SIG-M5 treated with dmso at 0.1 percent for 504 hours (cell line): ENCODE data around the gene GRK1.
"Not testable (repeated sequence)": the region's sequence is repeated elsewhere in the genome, so short reads cannot be mapped to it uniquely, and the experiment has no call there.

Source experiments
- DNase-seq: peaks from one replicate; lab custom pipeline; 2025; ENCODE audit not compliant: unreplicated experiment; lab: John Stamatoyannopoulos, UW

Gene GRK1

DNA sequence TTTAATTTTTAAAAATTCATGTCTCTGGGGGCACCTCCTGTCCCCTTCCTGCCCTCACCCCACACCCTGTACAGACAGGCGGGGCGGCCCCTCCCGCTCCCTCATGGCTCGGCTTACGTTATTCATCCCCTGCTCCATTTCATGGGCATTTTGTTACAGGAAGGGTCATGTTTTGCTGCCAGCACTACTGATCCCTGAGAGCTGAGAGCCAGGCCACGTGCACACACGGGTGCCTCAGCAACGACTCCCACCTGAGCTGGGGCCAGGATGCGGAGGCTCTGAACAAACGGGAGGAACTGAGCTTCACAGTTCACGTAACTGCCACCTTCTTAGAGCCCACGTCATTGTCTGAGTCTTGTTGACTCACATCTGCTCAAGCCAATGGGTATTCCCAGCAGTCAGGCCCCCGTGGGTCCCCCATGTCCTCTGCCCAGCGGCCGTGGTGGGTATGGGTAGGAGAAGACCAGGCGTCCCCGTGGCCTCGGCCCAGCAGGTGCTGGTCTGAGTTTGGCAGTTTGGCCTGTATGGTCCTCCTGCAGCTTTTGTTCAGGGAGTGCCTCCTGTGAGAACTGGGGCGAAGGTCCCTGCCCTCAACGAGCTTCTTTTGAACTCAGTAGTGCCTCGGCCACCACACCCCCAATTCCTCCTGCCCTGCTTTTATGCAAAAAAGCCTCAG, 75.6 kb downstream of the GRK1 start:
- no peak for DNase-seq

DNA sequence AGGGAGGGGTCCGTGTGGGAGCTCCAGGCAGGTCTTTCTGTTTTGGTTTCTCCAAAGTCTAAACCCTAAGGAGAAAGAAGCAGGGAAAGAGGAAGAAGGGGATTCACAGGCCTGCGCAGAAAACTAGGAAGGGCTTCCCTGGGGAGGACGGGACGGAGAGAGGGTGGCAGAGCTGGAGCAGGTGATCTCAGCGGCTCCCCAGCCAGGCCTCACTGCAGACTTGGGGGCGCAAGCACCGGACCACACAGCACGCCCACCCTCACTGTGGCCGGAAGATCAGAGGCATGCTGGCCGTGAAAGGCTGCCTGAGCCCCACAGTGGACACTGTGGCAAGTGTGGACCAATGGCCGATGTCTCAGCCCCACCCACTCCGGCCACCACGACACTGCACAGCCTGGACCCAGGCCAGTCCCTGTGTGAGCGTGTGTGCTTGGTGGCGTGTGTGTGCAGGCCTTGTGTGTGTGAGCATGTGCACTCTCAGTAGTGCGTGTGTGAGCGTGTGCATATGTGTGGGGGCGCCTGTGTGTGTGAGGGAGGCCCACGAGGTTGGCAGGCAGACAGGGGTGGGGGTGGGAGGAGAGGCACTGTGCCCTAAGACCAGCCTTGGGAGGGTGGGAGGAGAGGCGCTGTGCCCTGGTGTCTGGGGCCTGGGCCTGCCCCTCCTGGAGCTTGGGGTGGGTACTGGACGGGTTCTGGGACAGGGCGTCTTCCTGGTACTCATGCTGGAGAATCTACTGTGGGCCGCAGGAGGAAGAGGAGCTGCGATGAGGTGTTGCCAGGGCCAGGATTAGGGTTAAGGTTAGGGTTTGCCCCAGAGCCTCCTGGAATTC, 76.6 kb downstream of the GRK1 start:
- no peak for DNase-seq

DNA sequence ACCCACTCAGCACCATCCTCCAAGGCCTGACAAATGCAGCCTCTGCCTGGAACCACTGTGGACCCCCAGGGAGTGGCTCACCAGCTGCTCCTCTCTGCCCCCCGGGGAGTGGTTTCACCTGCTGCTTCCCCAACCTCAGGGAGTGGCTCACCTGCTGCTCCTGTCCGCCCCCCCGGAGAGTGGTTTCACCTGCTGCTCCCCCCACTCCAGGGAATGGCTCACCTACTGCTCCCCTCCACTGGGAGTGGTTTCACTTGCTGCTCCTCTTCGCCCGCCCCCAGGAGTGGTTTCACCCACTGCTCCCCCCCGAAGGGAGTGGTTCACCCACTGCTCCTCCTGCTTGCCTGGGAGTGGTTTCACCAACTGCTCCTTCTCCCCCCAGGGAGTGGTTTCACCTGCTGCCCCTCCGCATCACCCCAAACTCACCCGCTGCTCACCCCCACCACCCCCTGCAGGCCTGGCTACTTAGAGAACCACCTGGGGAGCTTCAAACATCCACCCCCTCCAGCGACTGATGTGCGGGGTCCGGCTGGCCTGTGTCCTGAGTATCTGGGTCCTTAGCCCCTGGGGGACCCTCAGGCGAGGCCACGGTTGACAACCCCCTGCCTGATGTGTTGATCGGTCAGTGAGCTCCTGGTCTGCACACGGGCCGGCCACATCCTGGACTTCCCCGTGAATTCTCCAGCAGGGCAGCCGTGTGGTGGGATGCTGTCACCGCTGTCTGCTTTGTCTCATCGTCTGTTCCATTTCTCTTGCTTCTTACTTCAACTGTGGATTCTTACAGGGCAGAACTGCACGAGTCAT, 77.4 kb downstream of the GRK1 start:
- DNase-seq = no peak

DNA sequence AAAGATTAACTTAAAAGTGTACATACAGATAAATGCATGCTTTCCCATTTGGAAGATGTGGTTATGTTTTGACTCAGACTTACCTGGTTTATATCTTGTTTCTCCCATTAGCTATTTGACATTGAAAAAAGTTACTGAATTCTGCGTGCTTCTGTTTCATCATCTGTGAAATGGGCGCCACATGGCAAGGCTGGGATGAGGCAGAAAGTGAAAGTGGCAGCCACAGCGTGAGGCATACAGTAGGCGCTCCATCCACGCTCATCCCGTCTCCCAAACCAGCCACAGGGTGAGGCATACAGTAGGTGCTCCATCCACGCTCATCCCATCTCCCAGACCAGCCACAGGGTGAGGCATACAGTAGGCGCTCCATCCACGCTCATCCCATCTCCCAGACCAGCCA, 78.0 kb downstream of the GRK1 start:
- no peak for DNase-seq

DNA sequence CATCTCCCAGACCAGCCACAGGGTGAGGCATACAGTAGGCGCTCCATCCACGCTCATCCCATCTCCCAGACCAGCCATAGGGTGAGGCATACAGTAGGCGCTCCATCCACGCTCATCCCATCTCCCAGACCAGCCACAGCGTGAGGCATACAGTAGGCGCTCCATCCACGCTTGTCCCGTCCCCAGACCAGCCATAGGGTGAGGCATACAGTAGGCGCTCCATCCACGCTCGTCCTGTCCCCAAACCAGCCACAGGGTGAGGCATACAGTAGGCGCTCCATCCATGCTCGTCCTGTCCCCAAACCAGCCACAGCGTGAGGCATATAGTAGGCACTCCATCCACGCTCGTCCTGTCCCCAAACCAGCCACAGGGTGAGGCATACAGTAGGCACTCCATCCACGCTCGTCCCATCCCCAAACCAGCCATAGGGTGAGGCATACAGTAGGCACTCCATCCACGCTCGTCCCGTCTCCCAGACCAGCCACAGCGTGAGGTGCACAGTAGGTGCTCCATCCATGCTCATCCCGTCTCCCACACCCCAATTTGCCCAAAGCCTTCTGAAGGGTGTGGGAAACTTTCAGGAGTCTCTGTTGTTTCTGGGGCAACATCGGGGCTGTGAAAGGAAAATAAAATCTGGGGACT, 78.6 kb downstream of the GRK1 start:
- DNase-seq = not testable (repeated sequence)

DNA sequence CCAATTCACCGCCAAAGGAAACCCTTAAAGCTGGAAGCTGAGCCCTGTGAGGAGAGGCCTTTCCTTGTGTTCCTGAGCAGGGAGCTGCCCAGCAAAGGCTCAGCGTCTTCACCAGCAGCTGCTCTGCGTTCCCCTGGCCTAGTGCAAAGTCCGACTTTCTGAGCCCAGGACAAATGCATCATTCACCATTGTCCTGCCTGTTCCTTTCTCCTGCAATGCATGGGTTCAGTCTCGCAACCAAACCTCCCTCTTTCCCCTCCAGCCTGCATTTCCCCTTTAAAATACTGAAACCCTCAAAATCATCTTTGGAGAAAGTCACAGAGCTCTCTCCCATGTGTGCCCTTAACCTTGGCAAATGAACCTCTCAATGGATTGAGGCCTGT, 79.1 kb downstream of the GRK1 start:
- no peak for DNase-seq

DNA sequence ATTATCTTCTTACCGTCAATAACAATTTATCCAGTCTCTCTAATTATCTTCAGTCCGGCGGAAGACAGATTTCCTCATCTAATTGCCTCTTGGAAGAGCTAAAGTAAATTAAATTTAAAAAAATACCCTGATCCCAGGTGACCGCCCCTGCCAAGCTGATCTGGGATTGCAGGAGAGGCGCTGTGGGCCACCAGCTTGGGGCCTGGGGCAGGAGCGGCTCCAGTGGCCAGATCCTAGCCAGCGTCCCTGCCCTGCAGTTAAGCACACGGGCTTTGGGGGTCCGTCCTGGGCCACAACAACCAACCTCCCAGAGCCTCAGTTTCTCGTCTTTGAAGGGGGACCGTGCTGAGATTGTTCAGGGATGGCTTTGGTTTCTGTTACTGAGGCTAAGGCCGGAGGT, 79.7 kb downstream of the GRK1 start:
- DNase-seq = no peak

DNA sequence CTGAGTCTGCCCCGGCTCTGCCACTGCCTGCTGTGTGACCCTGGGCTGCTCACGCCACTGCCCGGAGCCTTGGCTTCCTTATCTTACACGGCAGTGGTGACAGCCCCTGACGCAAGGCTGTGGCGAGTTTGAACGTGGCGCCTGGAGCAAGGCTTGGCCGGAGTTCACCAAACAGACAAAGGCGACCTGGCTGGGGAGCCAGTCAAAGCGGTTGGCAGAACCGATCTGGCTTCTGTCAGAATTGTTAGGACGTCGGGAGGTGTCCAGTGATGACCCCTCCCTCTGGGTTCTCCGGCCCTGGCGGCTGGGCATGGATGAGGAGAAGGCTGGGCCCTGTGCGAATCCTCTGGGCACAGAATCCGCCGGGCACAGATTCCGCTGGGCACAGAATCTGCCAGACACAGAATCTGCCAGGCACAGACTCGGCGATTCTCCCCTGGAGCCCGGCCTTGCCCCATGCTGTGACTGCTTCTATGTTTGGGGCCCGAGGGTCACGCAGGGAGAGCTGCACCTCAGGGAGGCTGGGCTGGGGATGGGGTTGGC, 80.3 kb downstream of the GRK1 start:
- no peak for DNase-seq

DNA sequence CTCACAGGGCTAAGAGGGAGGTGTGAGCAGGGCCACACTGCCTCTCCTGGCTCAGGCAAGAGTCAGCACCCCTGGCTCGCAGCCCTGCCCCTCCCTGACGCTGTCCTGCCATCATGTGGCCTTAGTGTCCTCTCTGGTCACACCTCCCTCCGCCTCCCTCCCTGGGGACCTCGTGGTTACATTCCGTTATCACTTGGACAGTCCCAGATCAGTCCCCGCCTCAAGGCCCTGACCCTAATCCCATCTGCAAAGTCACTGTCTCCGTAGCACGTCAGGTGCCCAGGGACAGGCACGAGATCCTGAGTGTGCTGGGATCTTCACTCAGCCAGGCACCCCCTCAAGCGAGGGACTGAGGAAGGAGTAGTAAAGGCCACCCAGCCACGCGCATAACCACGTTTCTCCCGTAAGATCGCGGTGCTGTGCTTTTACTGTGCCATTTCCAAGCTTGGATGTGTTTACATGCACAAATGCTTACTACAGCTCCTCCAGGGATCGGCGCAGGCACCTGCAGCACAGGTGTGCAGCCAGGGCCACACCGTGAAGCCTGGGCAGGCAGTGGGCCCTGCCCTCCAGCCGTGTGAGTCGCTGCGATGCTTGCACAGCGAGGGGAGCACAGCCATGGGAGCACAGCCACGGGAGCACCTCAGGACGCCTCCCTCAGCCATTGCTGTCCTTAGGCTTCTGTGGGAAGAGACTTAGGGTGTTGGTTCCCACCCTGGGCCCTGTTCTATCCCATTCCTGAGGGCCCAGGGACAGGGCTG, 81.3 kb downstream of the GRK1 start:
- no peak for DNase-seq

DNA sequence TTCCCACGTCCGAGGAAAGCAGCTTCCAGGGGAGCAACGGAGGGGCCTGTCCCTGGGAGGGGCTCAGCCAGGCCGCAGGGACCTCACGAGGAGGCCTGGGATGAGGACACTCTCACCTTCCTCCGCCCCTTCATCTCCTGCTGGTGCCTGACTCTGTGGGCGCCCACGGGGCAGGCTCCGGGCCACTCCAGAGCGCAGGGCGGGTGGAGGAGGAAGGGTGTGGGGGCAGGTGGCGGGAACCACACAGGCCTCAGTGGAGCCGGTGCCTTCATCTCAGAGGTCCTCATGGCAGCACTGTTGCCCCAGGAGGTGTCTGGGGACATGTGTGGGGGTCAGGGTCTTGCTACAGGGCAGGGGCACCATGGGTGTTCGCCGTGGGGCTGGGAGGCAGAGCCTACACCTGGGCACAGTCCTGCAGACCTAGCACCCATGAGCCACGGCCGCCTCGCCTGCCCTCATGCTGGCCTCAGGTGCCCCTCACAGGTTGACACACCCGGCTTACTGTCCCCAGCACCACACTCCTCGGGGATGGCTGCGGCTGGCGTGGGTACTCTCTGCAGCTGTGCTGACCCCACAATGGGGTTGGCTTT, 81.9 kb downstream of the GRK1 start:
- no peak for DNase-seq

DNA sequence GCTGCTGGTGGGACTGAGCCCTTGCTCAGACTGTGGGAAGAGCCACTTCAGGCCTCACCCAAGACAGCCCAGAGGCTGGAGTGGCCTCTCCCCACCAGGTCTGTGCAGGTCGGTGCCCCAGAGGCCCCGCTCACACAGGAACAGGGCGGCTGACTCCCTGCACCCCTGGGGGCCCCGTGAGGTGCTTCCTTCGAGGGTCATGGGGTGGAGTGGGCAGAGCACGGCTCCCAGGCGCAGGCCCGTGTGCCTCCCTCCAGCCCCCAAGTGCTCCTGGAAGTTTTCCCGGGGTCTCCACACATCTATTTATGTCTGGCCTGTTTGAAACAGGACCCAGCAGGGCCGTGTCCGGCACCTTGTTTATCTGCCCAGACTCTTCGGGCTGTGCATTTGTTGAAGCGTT, 82.5 kb downstream of the GRK1 start:
- no peak for DNase-seq

DNA sequence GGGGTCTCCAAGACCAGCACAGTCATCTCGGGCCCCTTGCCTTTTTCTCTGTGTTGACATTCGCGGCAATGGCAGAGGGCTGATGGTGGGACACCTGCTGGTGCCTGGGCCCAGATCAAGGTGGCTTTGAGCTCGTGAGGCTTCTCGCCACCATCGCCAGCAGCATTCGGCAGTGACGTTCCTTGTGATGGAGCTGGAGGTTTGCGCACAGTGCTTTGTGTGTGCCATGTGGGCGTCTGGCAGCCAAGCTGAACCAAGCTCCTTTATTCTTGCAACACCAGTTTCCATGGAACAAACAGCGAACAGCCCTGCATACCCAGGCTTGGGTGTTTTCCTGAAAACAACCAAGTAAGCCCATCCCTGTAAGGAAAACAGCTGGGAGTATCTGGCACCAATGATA, 82.9 kb downstream of the GRK1 start:
- DNase-seq = no peak

DNA sequence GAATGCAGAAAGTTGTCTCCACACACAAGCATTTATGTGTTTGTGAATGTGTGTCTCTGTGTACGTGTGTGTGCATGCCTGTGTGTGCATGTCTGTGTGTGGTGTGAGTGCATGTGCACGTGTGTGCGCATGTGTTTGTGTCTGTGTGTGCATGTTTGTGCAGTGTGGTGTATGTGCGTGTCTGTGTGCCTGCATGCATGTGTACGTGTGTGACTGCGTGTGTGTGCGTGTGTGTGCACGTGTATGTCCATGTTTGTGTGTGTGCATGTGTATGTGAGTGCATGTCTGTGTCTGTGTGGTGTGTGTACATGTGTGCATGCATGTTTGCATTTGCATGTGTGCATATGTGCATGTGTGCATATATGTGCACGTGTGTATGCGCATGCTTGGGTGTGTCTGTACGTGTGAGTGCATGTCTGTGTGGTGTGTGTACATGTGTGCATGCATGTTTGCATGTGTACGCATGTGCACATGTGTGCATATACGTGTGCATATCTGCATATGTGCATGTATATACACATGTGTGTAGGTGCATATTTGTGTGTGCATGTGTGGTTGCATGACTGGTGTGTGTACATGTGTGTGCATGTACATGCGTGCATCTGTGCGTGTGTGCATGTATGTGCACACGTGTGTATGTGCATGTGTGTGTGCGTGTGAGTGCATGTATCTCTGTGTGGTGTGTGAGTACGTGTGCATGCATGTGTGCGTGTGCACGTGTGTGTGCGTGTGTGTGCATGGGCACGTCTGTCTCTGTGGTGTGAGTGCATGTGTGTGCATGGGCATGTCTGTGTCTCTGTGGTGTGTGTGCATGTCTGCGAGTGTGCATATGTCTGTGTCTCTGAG, 83.8 kb downstream of the GRK1 start:
- DNase-seq = no peak

DNA sequence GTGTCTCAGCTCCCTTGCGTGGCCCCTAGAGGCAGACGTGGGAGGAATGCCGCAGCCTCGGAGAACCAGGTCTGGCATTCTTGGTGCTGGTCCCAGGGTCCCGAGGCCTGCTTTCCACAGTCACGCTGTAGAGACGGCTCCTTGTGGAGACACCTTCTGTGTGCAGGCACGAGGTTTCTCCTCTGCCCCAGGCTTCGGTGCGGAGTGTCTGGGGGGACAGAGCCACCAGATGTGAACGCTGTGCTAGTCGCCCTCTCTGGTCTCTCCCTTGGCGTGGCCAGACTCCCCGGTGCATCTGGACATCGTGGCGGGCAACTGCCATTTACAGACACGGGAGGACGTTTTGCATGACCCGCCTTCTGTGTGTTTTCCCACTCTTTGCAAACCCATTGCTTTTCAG, 84.5 kb downstream of the GRK1 start:
- no peak for DNase-seq

DNA sequence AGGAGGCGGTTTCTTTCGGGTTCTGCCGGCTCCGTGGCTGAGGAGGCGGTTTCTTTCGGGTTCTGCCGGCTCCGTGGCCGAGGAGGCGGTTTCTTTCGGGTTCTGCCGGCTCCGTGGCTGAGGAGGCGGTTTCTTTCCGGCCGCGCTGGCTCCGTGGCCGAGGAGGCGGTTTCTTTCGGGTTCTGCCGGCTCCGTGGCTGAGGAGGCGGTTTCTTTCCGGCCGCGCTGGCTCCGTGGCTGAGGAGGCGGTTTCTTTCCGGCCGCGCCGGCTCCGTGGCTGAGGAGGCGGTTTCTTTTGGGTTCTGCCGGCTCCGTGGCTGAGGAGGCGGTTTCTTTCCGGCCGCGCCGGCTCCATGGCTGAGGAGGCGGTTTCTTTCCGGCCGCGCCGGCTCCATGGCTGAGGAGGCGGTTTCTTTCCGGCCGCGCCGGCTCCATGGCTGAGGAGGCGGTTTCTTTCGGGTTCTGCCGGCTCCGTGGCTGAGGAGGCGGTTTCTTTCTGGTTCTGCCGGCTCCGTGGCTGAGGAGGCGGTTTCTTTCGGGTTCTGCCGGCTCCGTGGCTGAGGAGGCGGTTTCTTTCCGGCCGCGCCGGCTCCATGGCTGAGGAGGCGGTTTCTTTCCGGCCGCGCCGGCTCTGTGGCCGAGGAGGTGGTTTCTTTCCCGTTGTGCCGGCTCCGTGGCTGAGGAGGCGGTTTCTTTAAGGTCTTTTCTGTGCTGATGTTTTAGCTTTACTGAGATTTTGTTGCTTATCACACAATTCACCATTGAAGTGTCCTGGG, 85.4 kb downstream of the GRK1 start:
- DNase-seq = not testable (repeated sequence)

DNA sequence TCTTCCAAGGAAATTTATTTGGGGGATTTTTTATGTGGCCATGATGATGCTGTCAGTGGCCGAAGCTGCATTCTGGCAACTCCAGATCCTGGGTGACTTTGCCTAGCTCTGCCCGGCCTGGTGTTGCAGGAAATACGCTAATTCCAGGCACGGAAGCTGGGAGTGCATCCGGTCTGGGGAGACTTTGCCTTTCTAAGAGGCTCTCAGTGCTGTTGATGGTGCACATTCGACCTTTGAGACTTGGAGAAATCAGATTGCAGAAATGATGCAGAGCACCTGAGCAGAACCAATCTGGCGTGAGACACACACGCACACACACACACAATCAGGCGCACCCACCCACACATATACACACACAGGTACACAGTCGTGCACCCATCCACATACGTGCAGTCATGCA, 86.2 kb downstream of the GRK1 start:
- DNase-seq = no peak

DNA sequence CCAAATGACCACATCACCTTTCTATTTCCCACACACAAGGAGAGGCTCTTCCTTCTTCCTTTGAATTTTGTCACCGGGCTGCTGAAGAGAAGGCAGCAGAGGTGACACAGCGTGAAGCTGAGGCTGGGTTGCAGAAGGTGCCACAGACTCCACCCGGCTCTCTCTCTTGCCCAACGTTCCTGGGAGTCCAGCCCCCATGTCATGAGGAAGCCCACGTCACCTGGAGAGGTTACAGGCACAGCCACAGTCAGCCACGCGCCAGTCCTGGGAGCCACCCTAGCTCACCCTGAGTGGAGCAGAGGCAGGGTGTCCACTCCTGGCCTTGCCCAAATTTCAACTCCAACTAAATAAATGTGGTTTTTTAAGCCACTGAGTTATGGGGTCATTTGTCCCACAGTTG, 87.2 kb downstream of the GRK1 start:
- DNase-seq = no peak

DNA sequence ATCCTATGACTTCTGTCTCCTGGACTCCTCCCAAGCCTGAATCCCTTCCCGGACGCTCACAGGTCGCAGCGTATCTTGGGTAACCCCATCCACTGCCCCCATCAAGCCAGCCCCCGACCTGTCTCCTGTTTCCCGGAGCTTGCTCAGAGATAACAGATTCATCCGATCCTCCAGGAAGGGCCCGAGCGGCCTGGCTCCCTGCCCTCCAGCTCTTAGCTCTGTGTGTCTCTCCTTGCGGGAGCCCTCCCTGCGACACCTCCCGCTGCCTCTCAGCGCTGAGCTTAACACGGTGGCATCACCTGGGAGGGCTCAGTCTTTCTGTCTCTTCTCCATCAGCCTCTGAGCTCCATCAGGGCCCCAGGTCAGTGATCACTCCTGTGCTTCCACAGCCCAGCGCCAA, 87.7 kb downstream of the GRK1 start:
- no peak for DNase-seq
